DMS 273 (cell line): ENCODE results near the gene PDLIM5.
"Not testable (repeated sequence)": the region's sequence is repeated elsewhere in the genome, so short reads cannot be mapped to it uniquely, and the experiment has no call there.

Experiments used
- DNase-seq: peaks from one replicate; lab custom pipeline; 2025; ENCODE audit not compliant: unreplicated experiment; lab: John Stamatoyannopoulos, UW

PDLIM5 gene, protein sequence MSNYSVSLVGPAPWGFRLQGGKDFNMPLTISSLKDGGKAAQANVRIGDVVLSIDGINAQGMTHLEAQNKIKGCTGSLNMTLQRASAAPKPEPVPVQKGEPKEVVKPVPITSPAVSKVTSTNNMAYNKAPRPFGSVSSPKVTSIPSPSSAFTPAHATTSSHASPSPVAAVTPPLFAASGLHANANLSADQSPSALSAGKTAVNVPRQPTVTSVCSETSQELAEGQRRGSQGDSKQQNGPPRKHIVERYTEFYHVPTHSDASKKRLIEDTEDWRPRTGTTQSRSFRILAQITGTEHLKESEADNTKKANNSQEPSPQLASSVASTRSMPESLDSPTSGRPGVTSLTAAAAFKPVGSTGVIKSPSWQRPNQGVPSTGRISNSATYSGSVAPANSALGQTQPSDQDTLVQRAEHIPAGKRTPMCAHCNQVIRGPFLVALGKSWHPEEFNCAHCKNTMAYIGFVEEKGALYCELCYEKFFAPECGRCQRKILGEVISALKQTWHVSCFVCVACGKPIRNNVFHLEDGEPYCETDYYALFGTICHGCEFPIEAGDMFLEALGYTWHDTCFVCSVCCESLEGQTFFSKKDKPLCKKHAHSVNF

DNA sequence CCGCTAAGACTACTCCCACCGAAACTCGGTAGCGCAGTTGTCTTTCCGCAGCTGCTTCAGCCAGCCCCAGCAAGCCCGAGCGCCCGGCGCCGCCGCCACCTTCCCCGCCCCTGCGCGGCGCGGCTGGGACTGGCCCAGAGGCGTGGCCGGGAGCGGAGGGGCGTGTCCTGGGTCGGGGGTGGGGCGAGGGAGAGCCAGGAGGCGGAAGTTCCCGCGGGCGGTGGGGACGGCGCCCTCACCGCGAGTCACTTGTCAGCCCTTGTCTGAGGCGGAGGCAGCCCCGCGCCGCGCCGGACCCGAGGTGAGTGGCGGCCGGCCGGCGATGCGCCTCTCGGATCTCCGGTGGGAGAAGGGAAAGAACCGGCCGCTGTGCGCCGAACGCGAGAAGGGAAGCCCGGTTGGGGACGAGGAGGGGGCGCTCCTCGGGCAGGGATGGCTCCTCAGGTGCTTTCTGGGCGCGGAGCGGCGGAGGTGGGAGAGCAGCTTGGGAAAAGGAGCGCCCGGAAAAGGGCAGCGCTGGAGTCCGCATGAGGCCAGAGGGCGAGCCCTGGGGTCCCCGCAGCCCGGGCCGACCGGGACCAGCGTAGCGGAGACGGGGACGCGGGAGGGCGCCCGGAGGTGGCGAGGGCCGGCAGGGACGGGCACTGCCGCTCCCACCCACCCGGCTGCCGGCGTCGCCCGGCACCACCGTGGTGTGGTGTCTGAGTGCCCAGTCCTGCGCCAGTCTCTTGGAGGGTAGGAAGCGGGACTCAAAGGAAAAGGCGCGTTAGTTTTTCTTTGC, at the start of gene PDLIM5:
Gene PDLIM5, plus strand, starts transcription at position 248 of the 781 bp plus-strand sequence. CDS start 3,347 bp downstream, outside the sequence.
- peak; percentile 92 for DNase-seq

DNA sequence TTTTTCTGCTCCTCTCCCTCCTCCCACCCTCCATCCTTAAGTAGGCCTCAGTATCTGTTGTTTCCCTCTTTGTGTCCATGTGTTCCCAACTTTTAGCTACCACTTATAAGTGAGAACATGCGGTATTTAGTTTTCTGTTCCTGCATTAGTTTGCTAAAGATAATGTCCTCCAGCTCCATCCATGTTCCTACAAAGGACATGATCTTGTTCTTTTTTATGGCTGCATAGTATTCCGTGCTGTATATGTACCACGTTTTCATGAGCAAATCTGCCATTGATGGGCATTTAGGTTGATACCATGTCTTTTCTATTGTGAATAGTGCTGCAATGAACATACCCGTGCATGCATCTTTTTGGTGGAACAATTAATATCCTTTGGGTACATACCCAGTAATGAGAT, 49.3 kb upstream of the PDLIM5 start:
- not testable (repeated sequence) for DNase-seq

DNA sequence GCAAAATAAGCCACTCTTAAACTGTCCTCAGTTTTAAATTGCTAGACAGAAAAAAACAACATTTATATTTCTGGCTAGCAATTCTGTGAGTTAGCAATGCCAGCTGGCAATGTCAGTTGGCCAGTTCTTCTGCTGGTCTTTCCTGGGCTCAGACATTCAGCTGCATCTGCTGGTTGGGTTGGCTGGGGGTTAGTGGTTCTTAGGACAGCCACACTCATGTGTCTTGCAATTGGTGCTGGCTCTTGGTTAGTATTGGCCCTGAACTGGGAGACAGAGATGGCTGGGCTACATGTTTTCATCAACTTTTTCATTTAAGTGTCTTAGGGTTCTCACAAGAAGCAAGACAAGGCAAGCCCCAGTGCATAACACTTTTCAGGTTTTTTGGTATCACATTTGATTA, 48.0 kb upstream of the PDLIM5 start:
- no peak for DNase-seq

DNA sequence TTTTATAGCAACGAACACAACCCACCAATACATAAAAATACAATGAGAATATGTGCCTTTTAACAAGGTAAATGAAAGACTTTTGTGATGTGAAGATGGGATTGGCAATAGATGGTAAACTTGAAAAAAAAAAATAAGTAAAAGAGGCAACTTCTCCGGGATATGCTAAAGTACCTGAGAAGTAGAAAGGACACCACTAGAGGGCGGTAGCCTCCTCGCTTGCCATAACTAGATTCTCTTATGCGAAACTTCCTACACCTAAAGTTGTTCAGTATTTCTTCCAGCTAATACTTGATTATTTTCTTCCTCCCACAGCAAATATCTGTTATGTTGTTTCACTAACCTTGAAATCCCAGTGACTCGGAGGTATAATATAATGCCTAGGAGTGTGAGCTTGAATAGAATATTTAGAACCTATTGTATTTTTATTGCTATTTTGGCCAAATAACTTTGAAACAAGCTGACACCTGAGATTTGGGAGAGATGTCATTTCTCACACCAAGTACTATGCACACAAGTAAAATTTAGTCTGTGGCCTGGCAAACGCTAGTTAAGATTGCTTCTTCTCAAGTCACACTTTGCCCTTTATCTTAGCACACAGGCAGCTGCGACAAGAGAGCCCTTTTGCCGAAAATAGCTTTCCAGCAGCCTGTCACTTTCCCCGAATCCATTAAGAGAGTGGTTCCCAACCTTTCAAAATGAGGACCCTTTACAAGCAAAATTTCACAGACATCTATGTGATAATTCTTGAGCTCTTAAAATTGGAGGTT, 44.9 kb upstream of the PDLIM5 start:
- DNase-seq, result peak; percentile 85

DNA sequence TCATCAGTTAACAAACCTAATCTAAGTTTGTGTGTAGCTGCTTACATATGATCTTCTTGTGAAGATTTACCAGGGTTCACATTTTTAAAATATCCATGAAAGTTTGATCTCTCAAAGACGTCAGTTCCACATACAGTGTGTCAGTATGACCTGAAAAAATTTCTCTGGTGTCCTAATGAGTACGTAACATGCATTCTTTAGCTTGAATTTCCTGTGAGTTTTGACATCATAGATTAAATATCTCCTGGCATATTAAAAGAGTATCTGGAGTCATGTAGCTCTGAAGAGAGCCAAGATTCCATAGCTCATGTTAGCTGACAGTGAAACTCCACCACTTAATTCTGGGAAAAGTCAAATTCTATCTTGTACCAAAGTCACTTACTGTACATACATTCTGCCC, 43.9 kb upstream of the PDLIM5 start:
- no peak for DNase-seq

DNA sequence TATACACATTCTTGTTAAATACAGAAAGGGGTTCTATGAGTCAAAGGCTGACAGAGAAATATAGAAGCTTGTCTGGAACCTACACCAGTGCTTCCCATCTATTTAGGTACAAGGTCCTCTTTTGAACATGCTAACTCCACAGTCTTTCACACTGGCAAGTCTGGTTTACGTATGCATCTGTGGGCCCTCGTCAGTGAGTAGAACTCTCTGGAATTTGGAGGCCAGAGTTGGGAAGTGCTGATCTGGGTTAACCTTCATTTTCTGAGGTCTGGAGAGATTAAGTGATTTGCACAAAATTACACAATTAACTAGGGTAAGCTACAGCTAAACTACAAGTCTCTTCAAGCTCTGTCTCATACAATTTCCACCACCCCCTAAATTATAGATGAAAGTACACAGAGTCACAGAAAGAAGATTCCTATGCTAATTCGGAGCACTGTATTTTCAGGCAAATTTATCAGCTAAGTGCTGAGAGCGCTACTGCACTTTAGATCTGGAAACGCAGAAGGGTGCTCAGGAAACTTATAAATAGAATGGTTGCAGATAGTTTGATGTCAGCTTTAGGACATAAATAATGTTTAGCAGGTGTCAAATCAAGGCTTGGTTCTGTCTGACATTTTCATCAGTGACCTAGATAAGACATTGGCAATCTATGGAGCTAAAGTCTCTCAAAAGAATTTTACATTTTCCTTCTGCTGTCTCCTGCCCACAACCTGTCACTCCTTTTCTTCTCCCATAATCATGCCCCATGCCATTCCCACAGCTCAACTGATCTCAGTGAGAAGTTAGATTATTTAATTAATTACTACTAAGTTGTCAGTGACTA, 43.0 kb upstream of the PDLIM5 start:
- DNase-seq, result no peak

DNA sequence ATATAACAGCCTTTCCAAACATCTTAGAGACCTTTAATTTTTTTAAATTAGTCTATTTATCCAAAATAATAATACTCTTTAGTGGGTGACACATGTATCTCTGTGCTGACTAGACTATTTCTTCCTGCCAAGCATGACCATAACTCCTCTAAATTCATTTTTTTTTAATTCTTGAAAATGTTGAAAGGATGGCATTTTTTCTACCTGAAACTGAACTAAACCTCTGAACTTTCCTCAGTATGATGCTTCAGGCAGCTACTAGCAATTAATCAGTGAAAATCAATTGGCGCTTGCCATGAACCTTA, 42.4 kb upstream of the PDLIM5 start:
- DNase-seq, result no peak

DNA sequence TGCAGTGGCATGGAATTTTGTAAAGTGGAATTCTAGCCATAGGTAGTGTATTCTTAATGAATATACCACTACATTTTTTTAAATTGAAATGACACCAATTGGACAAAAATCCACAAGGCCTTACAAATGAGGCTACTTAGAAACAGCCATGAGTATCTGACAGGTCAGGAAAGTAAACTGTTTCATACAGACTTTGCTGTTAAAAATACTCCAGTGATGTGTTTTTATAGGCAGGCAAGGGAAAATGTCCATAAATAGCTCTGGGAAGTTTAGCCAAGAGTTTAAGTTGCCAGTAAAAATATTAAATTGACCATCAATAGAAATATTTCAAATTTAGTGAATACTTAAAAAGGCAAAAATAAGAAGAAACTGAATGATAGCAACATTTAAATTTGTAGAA, 41.8 kb upstream of the PDLIM5 start:
- no peak for DNase-seq

DNA sequence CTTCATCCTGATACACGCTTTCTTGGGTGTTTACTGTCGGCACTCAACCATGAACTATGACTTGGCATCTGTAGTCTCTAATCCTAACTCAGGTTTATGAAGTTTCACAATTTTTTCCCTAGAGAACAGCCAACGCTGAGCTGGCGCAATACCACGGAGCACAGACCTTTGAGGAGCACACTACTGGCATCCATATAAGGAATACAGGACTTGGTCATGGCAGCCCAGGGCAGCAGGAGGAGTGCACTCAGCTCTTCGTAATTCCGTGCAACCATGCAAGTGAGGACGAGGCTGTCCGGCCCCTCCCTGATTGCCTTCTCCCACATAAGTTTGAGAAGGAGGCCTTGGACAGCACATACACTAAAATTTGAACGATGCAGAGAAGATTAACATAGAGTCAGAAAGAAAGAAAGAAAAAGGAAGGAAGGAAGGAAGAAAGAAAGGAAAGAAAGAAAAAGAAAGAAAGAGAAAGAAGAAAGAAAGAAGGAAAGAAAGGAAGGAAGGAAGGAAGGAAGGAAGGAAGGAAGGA, 41.0 kb upstream of the PDLIM5 start:
- peak; percentile 75 for DNase-seq

DNA sequence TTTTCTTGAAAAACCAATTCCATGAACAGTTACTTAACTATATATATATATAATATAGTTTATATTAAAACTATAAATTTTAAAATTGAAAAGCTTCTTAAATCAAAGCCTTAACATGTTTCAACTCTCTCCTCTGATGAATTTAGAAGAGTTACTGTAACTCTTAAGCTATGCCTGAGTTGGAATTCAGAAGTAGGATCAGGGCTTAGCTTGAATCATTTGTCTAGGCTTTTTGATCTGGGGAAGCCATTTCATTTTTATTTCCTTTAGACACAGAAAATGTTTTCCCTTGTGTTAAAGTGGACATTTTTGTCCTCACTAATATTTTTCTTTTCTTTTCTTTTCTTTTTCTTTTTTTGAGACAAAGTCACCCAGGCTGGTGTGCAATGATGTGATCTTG, 40.4 kb upstream of the PDLIM5 start:
- DNase-seq, result no peak

DNA sequence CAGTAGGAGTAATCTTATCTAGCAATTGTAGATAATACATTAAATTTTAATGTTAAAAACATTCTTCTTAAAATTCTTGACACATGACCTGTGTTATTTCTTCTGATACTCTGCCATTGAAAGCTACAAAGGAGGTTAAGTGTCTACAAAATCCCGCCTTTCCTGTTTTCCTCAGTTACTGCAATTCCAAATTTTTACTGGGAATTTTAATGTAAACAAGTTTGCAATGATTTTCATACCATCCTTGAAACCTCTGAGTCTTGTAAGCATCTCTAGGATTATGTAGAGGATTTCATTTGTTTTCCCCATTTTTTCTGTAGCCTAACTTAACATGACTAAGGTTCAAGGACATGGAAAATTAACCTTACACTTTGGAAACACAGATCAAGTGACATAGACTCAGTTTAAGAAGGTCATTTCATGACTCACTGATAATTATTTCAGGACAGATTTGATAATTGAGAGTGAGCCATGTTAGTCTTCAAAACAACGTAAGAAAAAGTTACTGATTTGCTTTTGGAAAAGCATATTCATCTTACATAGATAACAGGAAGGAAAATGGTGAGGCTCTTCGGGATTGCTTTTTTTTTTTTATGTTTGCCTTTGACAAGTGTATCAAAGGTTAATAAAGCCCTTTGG, 39.6 kb upstream of the PDLIM5 start:
- DNase-seq, result peak; percentile 29

DNA sequence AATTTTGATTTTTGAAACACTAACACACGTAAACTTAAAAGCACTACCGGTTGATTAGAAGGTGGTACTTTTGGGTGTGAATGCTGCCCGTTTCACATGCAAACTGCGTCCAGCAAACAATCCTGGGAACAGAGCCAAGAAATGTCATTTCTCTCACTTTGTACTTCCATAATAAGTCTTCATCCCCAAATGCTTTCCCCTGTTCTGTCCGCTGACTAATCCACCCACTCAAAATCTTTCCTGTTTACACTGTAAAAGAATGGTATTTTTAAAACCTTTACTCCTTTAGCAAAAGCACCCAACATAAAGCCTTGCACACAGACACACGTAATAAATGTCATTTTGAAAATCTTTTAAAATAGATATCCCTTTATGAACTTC, 39.1 kb upstream of the PDLIM5 start:
- DNase-seq, result peak; percentile 44

DNA sequence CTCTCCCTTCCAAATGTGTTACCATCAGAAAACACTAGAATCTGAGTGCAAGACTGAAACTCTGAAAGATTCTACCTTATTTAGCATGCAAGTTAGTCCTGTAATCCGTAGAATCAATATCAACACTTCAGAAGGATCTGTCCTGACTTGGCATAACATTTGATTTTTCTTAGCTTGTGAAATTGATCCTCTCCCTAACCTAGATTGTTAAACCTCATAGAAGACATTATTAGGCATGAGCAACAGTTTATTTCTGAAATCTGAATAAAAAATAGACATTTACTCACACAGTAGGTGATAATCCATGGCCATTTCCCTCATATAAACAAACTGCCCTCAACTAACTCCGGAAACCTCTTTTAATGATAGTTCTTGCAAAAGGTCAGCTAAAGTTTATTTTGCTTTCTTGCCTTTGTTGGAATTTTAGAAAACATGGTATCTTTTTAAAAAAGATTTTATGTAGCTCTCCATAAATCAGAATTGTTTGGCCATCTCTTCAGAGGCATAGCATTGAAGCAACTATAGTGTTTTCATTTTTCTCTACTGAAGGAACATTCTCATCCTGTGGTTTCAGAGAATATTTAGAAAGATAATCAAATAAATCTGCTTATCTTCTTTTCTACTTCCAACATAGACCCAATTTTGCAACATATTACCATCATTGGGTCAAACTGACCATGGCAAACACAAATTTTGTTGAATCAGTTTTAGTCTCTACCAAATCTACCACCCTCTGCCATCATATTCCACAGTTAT, 38.5 kb upstream of the PDLIM5 start:
- no peak for DNase-seq

DNA sequence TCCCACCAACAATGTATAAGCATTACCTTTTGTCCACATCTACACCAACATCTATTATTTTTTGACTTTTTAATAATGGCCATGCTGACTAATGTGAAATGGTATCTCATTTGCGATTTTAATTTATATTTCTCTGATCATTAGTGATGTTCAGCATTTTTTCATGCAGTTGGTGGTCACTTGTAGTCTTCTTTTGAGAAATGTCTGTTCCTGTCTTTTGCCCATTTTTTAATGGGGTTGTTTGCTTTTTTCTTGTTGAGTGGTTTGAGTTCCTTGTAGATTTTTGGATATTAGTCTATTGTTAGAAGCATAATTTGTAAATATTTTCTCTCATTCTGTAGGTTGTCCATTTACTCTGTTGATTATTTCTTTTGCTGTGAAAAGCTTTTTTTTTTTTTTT, 36.8 kb upstream of the PDLIM5 start:
- DNase-seq, result no peak

DNA sequence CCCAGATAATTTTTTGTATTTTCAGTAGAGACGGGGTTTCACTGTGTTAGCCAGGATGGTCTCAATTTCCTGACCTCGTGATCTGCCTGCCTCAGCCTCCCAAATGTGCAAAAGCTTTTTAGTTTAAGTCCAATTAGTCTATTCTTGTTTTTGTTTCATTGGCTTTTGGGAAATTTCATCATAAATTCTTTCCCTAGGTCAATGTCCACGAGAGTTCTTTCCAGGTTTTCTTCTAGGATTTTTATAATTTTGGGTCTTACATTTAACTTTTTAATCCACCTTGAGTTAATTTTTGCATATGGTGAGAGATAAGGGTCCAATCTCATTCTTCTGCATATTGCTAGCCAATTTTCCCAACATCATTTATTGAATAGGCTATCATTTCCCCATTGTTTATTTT, 36.3 kb upstream of the PDLIM5 start:
- no peak for DNase-seq

DNA sequence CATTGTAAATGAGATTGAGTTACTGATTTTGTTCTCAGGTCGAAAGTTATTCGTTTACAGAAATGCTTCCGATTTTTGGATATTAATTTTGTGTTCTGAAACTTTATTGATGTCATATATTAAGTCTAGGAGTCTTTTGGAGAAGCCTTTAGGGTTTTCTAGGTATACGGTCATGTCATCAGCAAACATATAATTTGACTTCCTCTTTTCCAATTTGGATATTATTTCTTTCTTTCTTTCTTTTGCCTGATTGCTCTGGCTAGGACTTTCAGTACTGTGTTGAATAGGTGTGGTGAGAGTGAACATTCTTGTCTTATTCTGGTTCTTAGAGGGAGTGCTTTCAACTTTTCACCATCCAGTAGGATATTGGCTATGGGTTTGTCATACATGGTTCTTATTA, 35.4 kb upstream of the PDLIM5 start:
- DNase-seq, result no peak

DNA sequence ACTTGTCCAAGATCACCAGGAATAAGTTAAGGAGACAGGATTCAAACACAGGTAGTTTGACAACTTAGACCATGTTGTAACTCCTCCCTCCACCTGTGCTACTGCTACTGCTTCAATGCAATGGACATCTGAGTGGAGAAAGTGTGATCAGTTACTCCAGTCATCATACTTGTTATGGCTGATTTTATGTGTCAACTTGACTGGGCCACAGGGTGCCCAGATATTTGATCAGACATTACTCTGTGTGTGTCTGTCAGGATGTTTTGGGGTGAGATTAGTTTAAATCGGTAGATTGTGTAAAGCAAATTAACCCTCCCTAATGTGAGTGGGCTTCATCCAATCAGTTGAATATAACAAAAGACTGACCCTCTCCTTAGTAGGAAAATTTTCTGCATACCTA, 34.8 kb upstream of the PDLIM5 start:
- no peak for DNase-seq

DNA sequence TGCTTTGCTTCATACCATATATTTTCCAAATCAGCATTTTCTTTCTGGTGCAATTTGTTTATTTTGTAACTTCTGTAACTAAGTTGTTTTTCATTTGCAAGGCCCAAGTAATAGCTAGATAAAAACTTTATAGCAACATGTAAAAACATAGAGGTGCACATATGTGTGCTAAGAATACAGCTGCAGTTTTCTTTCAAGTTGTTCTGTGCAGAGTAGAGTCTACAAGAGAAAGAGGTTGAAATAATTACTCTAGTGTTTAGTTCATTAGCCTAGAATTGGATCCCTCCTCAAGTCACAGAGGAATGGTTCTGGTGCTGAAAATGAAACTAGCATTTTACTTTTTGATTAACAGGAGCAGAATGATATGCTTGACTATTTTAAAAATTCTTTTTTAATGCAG, 32.2 kb upstream of the PDLIM5 start:
- DNase-seq, result no peak

DNA sequence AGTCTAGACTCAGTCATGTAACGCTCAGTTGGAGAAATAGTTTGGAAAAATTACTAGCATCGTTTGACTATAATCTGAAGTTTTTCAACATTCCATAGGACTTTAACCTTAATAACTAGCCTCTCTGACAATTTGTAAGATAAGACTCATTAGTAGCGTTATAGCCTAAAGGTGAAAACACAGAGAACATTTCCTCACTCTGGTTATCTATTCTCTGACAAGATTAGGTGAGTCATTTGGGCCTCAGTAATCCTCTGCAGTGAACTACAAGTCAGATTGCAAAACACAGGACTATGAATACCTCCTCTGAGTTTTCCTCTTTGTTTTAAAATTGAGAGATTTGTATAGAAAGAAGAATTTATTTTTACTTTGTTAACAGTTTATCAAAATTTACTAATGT, 31.8 kb upstream of the PDLIM5 start:
- no peak for DNase-seq
